H1 (cell line): Measurements from ENCODE around the gene POMP. TPM values are rescaled to one million over a fixed set of nuclear protein-coding genes. Genes with fewer than 3 reads are reported as not detected.

Source experiments
- BCL11A ChIP-seq, 2 experiments: IDR thresholded peaks; one replicate each; pipeline ENCODE4 v1.6.1; 2011; ENCODE audit warnings: low read depth in 2 of 2, low read length in 2 of 2, mild to moderate bottlenecking in 2 of 2
- CEBPB ChIP-seq: IDR thresholded peaks from 2 replicates; pipeline ENCODE4 v1.6.1; 2012; ENCODE audit warnings: low read depth, low read length
- CHD2 ChIP-seq: IDR thresholded peaks from 2 replicates; pipeline ENCODE4 v1.6.1; 2012; ENCODE audit warnings: low read length, improper control_type of control experiment
- CTCF ChIP-seq, 3 experiments: IDR thresholded peaks; 1 replicate in 2 of 3; 2 replicates in 1 of 3; pipeline versions ENCODE4 v1.5.1 to v1.6.1; 2011; ENCODE audit warnings: low read length in 3 of 3, mild to moderate bottlenecking in 3 of 3, inconsistent platforms in 2 of 3, low read depth in 1 of 3, moderate library complexity in 1 of 3; ENCODE audit not compliant: insufficient read depth in 1 of 3; ENCODE audit errors: control extremely low read depth in 1 of 3
- FOSL1 ChIP-seq: IDR thresholded peaks from 2 replicates; pipeline ENCODE4 v1.6.1; 2011; ENCODE audit warnings: mild to moderate bottlenecking, low read depth, low read length, moderate library complexity; ENCODE audit not compliant: insufficient read depth
- JUND ChIP-seq: IDR thresholded peaks from 2 replicates; pipeline ENCODE4 v1.6.1; 2011; ENCODE audit warnings: mild to moderate bottlenecking, improper control_type of control experiment, low read length
- RFX5 ChIP-seq: IDR thresholded peaks from 2 replicates; pipeline ENCODE4 v1.6.1; 2011; ENCODE audit warnings: low read depth, low read length, improper control_type of control experiment, borderline replicate concordance
- SIX5 ChIP-seq: IDR thresholded peaks from 2 replicates; pipeline ENCODE4 v1.6.1; 2011; ENCODE audit warnings: mild to moderate bottlenecking, low read depth, low read length
- TBP ChIP-seq: IDR thresholded peaks from 2 replicates; pipeline ENCODE4 v1.6.1; 2011; ENCODE audit warnings: low read depth, low read length, improper control_type of control experiment
- polyA plus RNA-seq, 7 experiments: library from polyadenylated mRNA; depleted of rRNA in 3 of 7; stranded (reverse) in 5 of 7; unstranded in 2 of 7; fragments of >200 nt in 5 of 7; fragments of 200-250 nt in 2 of 7; gene quantifications; 1 replicate in 5 of 7; 2 replicates in 1 of 7; 4 replicates in 1 of 7; pipeline versions ENCODE4 v1.2.1 to v1.2.3, GENCODE V29; 2011 to 2013; ENCODE audit warnings: missing spikeins in 2 of 7, mixed read lengths in 2 of 7
- total RNA-seq: library from RNA; stranded (reverse); fragmentation: NEBNext Ultra II Directional; extraction: Animal tissue kit (Norgen Biotek cat#: 25700); gene quantifications from 2 replicates; pipeline ENCODE4 v1.2.1, GENCODE V29; 2021

The POMP gene
- total and polyA plus RNA-seq, 2 of the 8 experiments (the other 6 are each of a cell fraction or from before 2014, with no cell fraction given), result 38.4 to 115 TPM

GRCh38 chr13:28716511-28716910 lies 57.6 kb downstream of the POMP start (continued):
- TF ChIP-seq CTCF (IDR thresholded peaks at IDR 0.05; ENCODE audit: control extremely low read depth in 1 of 3, insufficient read depth in 1 of 3, low read depth in 1 of 3, low read length in 3 of 3) (no peak), JUND (no peak), FOSL1 (no peak), BCL11A (IDR thresholded peaks at IDR 0.05; ENCODE audit: low read depth in 2 of 2, low read length in 2 of 2) (no peak), TBP (no peak), RFX5 (no peak), CEBPB (no peak), CHD2 (no peak), SIX5 (no peak)
- TF ChIP-seq, all 59 proteins: peak for 0
